BE2C (cell line): ENCODE results near the gene CLCN2.

Source experiments
- DNase-seq: peaks from one replicate; pipeline ENCODE4 v3.0.0-alpha.2; 2020
- H3K27me3 ChIP-seq: fragments of 250-450 bp; sonication (Bioruptor Pico); 2 replicates; pipeline ENCODE4 v1.5.1; 2020; ENCODE audit warnings: mild to moderate bottlenecking
- H3K36me3 ChIP-seq: fragments of 250-450 bp; sonication (Bioruptor Pico); 2 replicates; pipeline ENCODE4 v1.5.1; 2020; ENCODE audit warnings: mild to moderate bottlenecking
- H3K4me1 ChIP-seq: fragments of 250-450 bp; sonication (Bioruptor Pico); 2 replicates; pipeline ENCODE4 v1.5.1; 2020
- H3K4me3 ChIP-seq: 2 replicates; pipeline ENCODE4 v1.5.1; 2011; ENCODE audit warnings: low read depth, low read length
- H3K9me3 ChIP-seq: fragments of 250-450 bp; sonication (Bioruptor Pico); 2 replicates; pipeline ENCODE4 v1.5.1; 2020
- CTCF ChIP-seq: IDR thresholded peaks from 2 replicates; pipeline ENCODE4 v1.5.1; 2012; ENCODE audit warnings: mild to moderate bottlenecking, low read depth, low read length

The CLCN2 gene

GRCh38 chr3:184334470-184335158, 26.8 kb downstream of the CLCN2 start:
- peaks cover 59% of the 10 kb centered on the region for H3K36me3 ChIP-seq
- H3K27me3 ChIP-seq, result no peaks in the 10 kb centered on the region
- H3K4me3 ChIP-seq, result no peak overlapping the region
- peak; percentile 45 for DNase-seq
- no peaks in the 10 kb centered on the region for H3K9me3 ChIP-seq
- TF ChIP-seq CTCF, result no peak
- peaks cover 27% of the 10 kb centered on the region for H3K4me1 ChIP-seq

- no peak for TF ChIP-seq CTCF
- DNase-seq, result no peak
- Histone ChIP-seq H3K9me3 (no peaks in the 10 kb centered on the region), H3K36me3 (peaks cover 69% of the 10 kb centered on the region), H3K4me3 (no peak overlapping the region), H3K4me1 (peaks cover 20% of the 10 kb centered on the region), H3K27me3 (no peaks in the 10 kb centered on the region)
Observed at GRCh38 chr3:184333700-184334099, 27.7 kb downstream of the CLCN2 start.

- TF ChIP-seq CTCF, result no peak
- Histone ChIP-seq H3K27me3 (no peaks in the 10 kb centered on the region), H3K9me3 (no peaks in the 10 kb centered on the region), H3K4me1 (peaks cover 19% of the 10 kb centered on the region), H3K4me3 (no peak overlapping the region), H3K36me3 (peaks cover 74% of the 10 kb centered on the region)
- no peak for DNase-seq
Observed at GRCh38 chr3:184333190-184333589, 28.2 kb downstream of the CLCN2 start.

GRCh38 chr3:184332370-184333090, 28.9 kb downstream of the CLCN2 start:
- no peak for DNase-seq
- peaks cover 12% of the 10 kb centered on the region for H3K4me1 ChIP-seq
- H3K27me3 ChIP-seq, result no peaks in the 10 kb centered on the region
- no peak overlapping the region for H3K4me3 ChIP-seq
- TF ChIP-seq CTCF, result no peak
- H3K36me3 ChIP-seq, result peaks cover 80% of the 10 kb centered on the region
- no peaks in the 10 kb centered on the region for H3K9me3 ChIP-seq

GRCh38 chr3:184328516-184328915, 32.9 kb downstream of the CLCN2 start:
- H3K4me3 ChIP-seq, result no peak overlapping the region
- H3K27me3 ChIP-seq, result no peaks in the 10 kb centered on the region
- peaks cover 100% of the 10 kb centered on the region for H3K36me3 ChIP-seq
- H3K4me1 ChIP-seq, result no peaks in the 10 kb centered on the region
- no peaks in the 10 kb centered on the region for H3K9me3 ChIP-seq
- DNase-seq, result no peak
- no peak for TF ChIP-seq CTCF

GRCh38 chr3:184327171-184327570, 34.2 kb downstream of the CLCN2 start:
- Histone ChIP-seq H3K4me3 (no peak overlapping the region), H3K4me1 (no peaks in the 10 kb centered on the region), H3K27me3 (no peaks in the 10 kb centered on the region), H3K9me3 (no peaks in the 10 kb centered on the region), H3K36me3 (peaks cover 100% of the 10 kb centered on the region)
- DNase-seq, result no peak
- no peak for TF ChIP-seq CTCF
